Cerebellar cortex (tissue), 1 donor: ENCODE data around the gene PAGE5.

ENCODE experiments used
- DNase-seq: peaks from one replicate; pipeline ENCODE4 v3.0.0-alpha.2; 2015; ENCODE audit warnings: low spot score

The PAGE5 gene, protein sequence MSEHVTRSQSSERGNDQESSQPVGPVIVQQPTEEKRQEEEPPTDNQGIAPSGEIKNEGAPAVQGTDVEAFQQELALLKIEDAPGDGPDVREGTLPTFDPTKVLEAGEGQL

DNA sequence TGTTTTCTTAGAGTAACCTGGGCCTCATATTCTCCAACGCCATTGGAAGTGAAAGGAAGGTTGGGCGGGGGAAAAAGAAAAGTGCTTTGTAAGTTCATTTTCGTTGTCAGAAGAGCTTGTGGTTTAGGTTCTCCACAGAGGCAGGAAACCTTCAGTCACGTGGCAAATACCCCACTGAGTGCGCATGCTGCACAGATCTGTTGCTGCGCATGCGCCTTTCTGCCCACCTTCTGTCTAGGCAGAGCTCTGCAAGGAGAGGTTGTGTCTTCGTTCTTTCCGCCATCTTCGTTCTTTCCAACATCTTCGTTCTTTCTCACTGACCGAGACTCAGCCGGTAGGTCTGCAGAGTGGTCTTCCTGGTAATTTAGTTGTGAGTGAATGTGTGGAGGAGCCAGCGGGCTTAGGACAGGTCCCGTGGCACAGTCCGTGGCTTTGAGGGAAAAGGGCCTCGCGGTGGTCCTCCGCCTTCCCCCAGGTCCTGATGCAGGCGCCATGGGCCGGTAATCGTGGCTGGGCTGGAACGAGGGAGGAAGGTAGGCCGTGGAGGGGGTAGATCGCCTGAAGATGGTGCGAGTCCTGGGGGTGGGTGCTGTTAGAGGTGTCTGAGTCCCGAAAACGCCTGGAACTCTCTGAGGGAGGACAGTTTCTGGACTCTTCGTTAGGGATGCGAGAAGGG lies at the start of gene PAGE5:
Gene PAGE5 (plus strand): TSS at position 228 of the 676 bp plus-strand sequence. CDS start 1,037 bp downstream, outside the sequence.
- no peak for DNase-seq

DNA sequence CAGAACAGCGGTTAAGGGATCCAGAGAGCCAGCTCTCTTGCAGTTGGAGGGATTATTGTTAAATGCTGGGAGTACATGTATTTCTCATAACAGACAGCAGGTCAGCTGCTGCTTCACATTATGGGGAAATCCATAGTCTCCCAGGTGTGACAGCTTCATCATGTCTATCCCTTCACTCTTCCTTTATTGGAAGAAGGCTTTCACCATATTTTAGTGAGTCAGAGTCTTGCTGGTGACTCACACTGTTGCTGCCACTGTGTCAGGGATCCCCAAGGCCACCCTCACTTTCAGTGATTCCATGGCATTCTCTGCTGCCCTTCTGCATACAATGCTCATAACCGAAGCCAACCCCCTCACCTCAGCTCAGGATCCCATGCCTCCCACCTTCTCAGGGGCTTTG lies 32.9 kb upstream of the PAGE5 start:
- no peak for DNase-seq

DNA sequence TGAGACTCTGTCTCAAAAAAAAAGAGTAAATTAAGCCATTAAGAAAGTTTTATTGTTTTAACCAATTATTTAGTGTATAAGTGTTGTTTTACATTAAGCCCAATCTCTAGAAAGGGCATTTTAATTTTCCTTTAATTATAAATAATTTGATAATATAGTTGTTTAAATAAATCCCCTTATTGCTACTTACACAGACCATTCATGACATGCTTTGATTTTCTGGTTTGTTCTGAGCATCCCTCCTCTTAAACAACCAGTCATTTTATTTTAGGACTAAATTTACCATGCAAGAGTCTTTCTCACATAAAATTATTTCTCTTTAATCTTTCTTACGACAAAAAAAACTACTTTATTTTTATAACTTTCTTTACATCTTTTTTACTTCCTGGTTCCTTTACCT lies 23.5 kb upstream of the PAGE5 start:
- no peak for DNase-seq

DNA sequence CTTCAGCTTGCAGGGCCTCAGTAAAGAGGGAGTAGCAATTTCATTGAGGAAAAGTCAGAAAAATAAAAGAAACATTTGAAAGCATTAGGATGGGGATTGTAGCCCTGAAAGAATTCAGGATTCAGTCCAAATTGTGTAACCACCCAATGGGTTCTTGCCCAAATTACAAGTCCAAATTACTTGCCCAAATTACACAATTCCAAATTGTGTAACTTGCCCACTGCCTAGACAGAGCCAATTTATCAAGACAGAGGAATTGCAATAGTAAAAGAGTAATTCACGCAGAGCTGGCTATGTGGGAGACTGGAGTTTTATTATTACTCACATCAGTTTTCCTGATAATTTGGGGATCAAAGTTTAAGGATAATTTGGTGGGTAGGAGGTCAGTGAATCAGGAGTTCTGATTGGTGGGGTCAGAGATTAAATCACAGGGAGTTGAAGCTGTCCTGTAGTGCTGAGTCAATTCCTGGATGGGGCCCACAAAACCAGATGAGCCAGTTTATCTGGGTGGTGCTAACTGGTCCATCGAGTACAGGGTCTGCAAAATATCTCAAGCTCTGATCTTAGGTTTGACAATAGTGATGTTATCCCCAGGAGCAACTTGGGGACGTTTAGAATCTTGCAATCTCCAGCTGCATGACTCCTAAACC lies 18.1 kb upstream of the PAGE5 start:
- no peak for DNase-seq

DNA sequence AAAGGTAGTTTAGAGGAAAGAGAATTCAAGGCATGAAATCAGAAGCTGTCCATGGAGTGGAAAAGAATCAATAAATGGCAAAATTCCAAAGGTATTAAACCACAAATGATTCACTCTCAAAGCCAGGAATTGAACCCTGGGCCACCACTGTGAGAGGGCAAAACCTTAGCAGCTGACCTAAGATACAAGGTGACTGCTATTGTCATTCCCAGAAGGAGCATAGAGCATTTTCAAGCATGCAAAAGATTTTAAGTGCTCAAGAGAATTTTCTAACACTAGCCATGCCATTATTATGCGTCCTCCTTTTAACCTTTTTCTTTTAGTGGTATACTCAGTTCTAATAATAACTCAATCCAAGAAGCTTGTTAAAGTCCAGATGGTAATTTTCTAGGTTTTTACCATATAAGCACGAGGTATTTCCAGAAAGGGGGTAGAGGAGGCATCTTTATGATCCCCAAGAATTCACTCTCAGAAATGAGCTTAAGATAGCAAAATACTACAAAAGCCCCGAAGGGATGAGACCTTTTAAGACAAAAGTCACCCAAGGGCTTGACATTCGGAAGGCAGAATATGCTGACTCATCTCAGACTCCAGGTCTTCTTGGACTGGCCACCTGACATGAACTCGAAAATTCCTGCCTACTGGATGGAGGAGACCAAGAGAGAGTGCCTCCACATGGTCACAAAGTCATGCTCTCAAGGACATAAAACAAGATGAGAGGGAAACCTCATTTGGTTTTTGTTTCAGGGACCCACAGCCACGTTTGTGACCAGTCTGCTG lies 13.8 kb upstream of the PAGE5 start:
- no peak for DNase-seq

DNA sequence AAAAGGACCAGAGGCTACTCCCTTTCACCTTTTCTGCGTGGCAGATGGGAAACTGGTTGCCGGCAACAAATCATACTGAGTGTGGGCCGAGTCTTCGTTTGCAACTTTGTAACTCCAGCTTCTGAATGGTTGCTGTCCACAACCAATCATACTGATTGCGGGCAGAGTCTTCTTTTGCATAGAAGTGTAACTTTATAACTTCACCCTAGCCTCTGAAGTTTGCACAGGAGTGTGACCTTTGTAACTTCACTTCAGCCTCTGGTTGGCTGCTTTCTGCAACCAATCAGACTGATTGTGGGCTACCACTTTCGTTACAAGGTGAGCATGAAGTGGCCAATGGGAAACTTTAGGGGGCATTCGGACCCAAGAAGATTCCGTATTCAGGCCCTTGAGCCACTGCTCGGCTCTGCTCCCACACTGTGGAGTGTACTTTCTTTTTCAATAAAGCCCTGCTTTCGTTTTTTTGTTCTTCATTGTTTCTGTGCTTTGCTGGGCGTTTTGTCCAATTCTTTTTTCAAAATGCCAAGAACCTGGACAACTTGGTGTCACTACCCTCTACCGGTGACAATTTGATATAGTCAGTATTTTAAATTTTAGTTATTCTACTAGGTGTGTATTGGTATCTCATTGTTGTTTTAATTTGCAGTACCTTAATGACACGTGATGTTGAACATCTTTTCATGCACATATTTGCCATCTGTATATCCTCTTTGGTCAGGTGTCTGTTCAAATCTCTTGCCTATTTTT lies 9.0 kb upstream of the PAGE5 start:
- DNase-seq = no peak

DNA sequence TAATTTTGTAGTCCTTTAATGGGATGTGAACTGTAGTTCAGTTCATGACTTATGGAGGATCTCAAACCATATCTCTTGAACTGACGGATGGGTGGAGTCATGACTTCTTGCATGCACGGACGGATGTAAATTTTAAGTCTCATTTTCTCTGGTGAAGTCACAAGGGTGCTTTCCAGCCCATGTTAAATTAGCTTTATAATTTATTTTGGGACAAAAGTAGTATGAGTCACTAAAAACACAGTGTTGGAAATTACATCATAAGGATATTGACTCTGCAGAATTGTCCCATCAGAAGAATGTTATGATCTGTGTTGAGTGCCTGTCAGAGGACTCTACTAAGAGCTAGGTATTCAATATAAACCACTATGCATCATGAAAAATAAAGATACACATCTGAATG lies 6.8 kb upstream of the PAGE5 start:
- no peak for DNase-seq

DNA sequence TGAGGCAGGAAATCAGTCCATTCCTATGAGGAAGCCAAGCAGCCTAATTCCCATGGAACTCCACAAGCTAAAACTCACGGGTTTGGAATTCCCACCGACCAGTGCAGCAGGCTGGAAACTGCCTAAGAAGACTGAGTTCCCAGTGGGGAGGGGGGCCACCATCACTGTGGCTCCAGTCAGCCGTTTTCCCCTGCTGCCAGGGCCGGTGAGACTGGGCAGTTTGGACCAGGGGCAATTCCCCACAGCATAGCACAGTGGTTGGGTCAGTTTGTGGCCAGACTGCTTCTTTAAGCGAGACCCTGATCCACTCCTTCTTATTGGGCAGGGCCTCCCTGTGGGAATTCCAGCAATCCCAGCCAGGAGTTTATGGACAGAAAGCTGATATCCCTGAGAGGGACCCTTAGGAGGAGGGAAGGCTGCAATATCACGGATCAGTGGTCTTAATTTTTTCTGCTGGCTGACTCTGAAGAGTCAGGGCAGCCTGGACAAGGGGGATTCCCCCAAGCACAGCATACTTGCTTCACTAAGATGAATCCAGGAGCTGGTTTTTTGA lies 20.7 kb downstream of the PAGE5 start:
- no peak for DNase-seq

DNA sequence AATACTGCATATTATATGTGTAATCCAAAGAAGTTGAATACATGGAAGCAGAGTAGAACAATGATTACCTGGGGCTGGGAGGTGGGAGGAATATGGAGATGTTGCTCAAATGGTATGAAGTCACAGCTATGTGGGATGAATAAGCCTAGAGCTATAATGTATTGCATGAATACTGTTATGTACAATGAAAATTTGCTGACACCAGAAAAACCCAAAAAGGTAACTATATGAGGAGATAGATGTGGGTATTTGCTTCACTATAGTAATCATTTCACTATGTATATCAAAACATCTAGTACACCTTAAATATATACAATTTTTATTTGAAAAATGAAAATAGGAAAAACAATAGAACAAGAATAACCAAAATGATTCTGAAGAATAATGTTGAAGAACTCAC lies 33.4 kb downstream of the PAGE5 start:
- DNase-seq = no peak

DNA sequence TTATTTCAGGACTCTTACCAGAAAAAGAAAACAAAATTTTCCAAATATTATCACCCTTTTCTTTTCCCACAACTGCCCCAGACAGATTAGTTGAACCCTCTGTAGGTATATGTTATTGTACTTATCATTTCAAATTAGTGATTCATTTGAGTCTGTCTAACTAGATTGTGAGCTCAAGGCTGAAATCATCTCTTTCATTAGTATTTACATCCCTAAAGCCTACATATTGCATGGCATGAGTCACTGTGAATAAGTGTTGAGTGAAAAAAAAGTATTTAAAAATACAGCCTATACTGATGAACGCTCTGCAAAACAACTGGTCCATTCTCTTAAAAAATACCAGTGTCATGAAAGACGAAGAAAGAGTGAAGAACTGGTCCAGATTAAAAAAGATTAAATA lies 40.7 kb downstream of the PAGE5 start:
- DNase-seq = no peak

DNA sequence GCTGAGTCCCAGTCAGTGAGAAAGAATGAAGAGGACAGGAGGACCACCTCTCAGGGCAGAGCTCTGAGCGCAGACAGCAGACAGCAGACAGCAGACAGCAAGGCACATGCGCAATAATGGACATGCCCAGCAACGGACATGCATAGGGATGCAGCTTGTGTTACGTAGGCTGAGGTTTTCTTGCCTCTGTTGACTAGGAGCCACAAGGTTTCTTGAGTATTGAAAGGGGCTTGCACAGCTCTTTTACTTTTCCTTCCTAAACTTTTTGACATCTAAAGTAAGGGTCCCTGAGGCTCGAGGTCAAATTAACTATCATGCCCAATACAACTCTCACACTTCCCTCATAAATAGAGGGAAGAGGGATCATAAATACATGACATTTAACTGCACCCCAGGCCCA lies 44.7 kb downstream of the PAGE5 start, which contains the start of gene PAGE3:
Gene PAGE3 (minus strand): TSS at position 101 of the 400 bp plus-strand sequence. CDS start 1,013 bp downstream, outside the sequence.
- DNase-seq = no peak
